GM18526 (cell line): Measurements from ENCODE around the gene CADPS.

Experiments
- POLR2A ChIP-seq: IDR thresholded peaks from 3 replicates; pipeline ENCODE4 v1.6.1; 2011; ENCODE audit not compliant: insufficient read length; ENCODE audit errors: extremely low read depth

CADPS gene

GRCh38 chr3:62562017-62562416 lies 313.2 kb downstream of the CADPS start:
- TF ChIP-seq POLR2A = no peak

DNA sequence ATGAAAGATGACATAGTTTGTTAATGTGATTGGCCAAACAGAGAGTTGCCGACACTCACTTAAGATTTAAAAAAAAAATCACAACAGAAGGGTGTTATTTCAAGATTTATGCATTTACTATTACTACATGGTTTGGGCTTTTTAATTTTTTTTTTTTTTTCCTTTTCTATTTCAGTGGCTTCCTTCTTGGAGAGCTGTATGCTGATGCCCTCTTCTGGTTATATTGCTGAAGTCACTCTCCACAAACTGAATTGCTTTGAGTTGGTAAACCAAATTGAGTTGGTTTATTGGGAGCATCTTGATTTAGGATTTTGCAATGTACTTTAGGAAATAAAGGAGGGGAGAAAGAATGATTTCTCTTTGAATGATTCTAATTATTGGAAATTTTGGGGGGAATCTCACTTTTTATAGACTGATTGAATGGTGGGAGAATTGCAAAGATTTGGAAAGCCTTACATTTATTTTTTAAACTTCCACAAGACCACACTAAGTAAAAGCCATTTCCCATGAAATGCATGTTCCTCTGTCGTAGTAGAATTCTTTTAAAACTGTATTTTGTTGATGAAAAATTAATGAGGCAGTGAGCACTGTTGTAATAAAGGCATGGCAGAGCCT lies 315.3 kb downstream of the CADPS start:
- TF ChIP-seq POLR2A = no peak

DNA sequence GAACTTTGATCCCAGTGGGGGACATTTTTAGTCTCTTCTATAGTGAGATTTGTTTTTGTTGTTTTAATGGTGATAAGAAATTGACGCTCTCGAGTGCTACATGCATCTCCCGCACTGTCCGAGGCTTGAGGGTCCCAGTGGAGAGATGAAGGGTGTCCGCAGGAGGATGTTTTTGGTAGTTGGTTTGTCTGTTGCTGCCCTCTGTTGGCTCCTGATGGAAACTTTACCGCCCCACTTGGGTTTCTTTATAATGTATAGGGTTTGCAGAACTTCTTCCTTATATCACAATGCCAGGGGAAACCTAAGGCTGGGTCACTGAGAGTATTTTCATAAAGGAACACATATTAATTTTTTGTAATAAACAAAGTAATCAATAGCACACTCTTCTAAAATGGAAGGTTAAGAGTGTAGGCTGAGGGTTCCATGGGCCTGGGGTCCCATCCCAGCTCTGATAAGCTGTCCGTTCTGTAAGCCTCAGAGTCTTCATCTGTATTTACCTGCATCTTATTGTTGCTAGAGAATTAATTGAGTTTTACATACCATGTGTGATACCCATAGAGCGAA lies 316.6 kb downstream of the CADPS start:
- no peak for TF ChIP-seq POLR2A

GRCh38 chr3:62557983-62558382 lies 317.2 kb downstream of the CADPS start:
- no peak for TF ChIP-seq POLR2A

- no peak for TF ChIP-seq POLR2A
These were observed 317.8 kb downstream of the CADPS start for GRCh38 chr3:62557450-62557849.

GRCh38 chr3:62556121-62556815 lies 318.9 kb downstream of the CADPS start:
- no peak for TF ChIP-seq POLR2A

- TF ChIP-seq POLR2A = no peak
These were observed 320.9 kb downstream of the CADPS start for GRCh38 chr3:62554264-62554799.

GRCh38 chr3:62553811-62554210 lies 321.4 kb downstream of the CADPS start:
- TF ChIP-seq POLR2A = no peak

- no peak for TF ChIP-seq POLR2A
These were observed 323.7 kb downstream of the CADPS start for GRCh38 chr3:62551556-62551955.

- no peak for TF ChIP-seq POLR2A
These were observed 324.8 kb downstream of the CADPS start for GRCh38 chr3:62550439-62550838.

- TF ChIP-seq POLR2A = no peak
These were observed 326.5 kb downstream of the CADPS start for GRCh38 chr3:62548528-62549205.

DNA sequence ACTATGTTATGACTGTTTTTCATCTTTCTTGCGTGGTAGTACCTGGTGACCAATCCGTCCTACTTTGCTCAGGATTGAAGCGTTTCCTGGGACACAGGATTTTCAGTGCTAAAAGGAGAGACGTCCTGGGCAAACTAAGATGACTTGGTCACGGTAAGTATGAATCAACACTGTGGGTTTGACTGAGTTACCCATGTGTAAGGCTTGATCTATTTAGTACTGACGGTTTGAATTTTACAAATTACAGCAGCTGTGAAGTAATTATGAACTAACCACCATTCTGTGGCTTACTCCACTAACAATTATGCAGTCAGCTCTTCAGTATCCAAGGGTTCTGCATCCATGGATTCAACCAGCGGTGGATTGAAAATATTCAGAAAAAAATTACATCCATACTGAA lies 328.9 kb downstream of the CADPS start:
- TF ChIP-seq POLR2A = no peak

GRCh38 chr3:62542185-62542584 lies 333.0 kb downstream of the CADPS start:
- no peak for TF ChIP-seq POLR2A

DNA sequence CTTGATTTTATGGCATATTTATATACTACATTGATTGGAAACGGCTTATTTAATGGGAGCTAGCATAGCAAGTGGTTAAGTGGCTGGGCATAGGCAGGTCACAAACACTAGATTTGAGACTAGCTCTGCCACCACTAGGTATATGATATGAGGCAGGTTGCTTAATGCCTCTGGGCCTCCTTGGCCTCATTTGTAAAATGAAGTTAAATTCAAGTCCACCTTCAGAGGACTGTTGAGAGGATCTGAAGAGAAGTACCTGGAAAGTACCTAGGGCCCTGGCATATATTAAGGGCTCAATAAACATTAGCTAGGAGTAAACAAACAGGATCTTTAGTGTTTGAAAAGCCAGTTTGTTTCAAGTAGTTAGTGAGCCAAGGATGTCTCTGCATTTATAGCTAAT lies 335.5 kb downstream of the CADPS start:
- TF ChIP-seq POLR2A = no peak

GRCh38 chr3:62538691-62539356 lies 336.4 kb downstream of the CADPS start:
- no peak for TF ChIP-seq POLR2A

- TF ChIP-seq POLR2A = no peak
These were observed 340.9 kb downstream of the CADPS start for GRCh38 chr3:62534326-62534725.

DNA sequence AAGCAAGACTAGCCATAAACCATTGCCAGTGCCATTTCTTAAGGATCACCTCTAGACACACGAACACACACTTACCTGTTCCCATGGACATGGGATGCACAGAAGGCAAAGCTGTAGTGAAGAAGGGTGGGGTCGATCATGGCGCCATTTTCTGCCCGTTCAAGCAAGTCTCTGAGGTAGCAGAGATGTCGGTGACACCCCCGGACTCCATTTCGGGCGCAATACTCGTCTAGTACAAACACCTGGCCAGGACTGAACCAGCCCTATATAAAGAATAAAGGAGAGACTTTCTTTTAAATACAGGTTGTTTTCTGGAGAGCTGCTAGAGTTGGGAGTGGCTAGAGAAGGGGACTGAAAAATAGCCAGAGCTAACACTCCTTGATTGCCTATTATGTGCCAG lies 342.4 kb downstream of the CADPS start:
- TF ChIP-seq POLR2A = no peak
